GM18505 (cell line): ENCODE data around the gene GUCD1.
"Not testable (repeated sequence)": the region's sequence is repeated elsewhere in the genome, so short reads cannot be mapped to it uniquely, and the experiment has no call there.

Source experiments
- ATAC-seq: cut with Tn5 transposase; IDR thresholded peaks from one replicate; pipeline ENCODE4 v1.9.1; 2021; ENCODE audit not compliant: unreplicated experiment
- POLR2A ChIP-seq: IDR thresholded peaks from 4 replicates; pipeline ENCODE4 v1.6.1; 2011; ENCODE audit warnings: borderline replicate concordance; ENCODE audit not compliant: insufficient read depth, insufficient read length; ENCODE audit errors: extremely low read depth

The GUCD1 gene

DNA sequence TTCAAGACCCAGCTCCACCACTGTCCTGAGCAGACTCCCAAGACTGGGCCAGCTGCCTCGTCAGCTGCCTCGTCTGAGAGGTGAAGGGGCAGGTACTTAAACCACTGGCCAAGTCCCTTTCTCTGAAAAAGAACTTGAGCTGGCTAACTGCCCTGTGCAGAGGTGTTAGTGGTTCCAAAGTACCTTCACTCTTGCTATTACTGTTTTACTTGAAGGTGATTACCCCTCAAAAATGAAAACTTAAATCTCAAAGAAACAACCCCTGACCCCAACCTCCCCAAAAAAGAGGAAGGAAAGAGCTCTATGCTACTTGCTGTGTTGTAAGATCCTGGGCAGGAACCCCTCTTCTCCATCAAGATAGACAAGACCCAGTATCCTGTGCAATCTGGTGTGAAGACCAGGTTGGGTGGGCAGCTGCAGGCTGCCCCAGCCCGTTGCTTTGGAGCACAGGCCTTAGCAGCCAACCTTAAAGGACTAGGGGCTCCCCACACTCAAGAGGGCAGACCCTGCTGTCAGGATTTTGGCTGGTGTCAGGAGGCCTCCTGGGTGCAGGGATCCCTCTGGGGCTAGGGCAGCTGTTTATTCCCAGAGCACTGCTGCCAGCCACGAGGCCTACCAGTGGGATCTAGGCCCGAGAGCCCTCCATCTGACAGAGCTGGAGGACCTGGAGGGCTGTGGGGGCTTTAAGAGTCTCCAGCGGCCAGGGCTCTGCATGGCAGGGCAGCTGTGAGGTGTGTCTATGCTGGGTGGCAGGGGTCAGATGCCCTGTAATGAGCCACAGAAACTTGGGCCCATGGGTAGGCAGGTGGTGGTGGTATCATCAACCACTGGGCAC lies 13.0 kb downstream of the GUCD1 start:
- ATAC-seq = no peak

DNA sequence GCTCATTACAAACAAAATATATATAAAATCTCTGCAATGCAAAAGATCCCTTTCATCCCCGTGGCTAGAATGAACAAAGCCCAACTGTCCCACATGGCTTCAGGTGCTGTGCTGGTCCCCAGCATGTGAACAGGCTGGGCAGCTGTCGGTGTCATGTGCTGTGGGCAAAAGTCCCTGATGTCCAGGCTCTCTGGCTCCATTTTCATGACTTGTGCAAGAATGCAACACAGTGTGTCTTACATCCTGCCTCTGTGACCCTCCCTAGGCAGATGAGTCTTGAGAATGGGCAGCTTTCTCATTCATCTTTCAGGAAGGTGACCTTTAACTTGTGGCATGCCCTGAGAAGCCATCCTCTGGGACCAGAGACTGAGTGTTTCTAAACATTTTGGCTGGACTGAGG lies 14.5 kb downstream of the GUCD1 start:
- ATAC-seq = no peak
- no peak for TF ChIP-seq POLR2A

More for the DNA sequence above, 13.0 kb downstream of the GUCD1 start:
- no peak for TF ChIP-seq POLR2A

DNA sequence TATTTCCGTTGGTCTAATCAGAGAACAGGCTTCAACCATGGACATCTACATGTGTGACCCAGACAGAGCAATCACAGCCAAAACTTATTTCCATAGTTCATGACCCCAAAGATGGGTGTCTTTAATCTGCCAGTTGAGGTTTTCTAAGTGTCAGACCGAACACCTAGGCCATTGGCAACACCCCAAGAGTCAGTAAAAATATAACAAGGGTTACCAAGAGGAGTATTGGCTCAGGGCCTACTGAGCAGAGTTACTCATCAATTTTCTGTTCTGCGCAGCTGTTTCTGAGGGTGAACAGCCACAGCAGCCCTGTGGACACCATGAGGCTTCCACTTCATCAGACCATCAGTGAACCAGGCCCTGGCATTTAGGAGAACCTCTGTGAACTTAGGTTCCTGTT lies 18.8 kb downstream of the GUCD1 start:
- no peak for ATAC-seq
- TF ChIP-seq POLR2A = no peak

DNA sequence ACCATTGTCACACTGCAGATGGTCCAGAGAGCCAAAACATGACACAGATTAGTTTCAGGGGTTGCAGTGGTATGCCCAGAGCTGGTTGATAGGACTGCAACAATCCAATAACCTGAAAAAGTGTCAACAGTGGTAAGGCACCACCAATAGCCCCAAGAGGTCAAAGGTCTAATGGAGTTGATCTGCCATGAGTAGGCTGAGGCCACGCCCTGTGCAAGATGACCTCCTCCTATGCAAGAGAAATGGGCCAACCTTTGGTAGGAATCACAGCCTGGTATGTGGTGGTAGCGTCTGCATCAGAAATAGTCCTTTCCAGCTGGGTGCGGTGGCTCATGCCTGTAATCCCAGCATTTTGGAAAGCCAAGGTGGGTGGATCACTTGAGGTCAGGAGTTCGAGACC lies 19.6 kb downstream of the GUCD1 start:
- no peak for ATAC-seq

DNA sequence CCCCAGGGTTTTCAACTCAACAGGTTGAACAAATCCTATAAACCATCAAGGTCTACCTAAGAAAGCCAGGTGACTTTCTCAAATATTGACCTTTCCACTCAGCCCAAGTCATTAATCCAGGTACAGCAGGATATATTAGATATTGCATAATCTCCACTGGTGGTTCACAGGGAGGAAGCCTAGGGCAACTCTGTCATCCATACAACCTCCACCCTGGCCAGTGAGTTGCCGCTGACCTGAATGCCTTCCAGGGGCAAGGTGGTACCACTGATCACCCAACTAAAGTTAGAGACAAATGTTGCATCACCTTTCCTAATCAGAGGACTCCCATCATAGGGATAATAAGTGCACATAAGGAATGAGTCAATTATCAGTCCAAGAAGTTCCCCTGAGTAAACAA lies 22.9 kb downstream of the GUCD1 start:
- TF ChIP-seq POLR2A = no peak
- no peak for ATAC-seq

More for the DNA sequence above, 19.6 kb downstream of the GUCD1 start:
- TF ChIP-seq POLR2A = no peak

DNA sequence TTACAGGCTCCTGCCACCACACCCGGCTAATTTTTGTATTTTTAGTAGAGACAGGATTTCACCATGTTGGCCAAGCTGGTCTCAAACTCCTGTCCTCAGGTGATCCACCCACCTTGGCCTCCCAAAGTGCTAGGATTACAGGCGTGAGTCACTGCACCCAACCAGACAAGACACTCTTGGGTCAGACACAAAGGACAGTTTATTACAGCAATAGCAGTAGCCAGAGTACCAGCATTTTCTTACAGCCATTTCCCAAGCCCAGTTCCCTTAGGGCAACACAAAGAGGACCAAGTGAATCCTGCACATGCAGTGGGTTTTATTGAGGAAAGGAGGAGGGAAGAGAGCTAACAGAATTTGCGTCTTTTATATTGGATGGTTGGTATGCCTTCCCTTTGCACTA lies 24.0 kb downstream of the GUCD1 start:
- not testable (repeated sequence) for ATAC-seq

DNA sequence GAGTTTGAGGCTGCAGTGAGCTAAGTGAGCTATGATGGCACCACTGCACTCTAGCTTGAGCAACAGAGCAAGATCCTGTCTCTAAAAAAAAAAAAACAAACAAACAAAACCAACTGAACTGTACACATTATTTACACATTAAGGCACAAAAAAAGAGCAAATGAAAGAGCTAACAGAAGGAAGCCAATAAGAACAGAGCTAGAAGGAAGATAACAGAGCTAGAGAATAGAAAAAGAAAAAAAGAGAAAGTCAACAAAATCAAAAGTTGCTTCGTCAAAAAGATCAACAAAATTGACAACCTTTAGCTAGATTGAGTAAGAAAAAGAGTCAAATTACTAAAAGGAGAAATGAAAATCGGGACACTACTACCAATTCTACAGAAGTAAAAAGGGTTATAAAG lies 25.0 kb downstream of the GUCD1 start:
- no peak for TF ChIP-seq POLR2A
- no peak for ATAC-seq

DNA sequence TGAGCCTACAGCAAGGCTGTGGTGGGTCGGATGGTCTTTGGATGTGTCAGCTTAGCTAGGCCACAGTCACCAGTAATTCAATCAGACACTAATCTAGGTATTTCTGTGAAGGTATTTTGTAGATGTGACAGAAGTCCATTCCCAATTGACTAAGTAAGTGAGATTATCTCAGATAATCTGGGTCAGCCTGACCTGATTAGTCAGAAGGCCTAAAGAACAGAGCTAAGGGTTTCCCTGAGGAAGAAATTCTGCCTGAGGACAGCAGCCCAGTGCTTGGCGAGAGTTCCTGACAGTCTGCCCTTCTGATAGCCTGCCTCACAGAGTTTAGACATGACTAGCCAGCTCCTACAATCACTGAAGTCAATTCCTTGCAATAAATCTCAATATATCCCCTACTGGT lies 28.7 kb downstream of the GUCD1 start:
- no peak for TF ChIP-seq POLR2A
- ATAC-seq = no peak

DNA sequence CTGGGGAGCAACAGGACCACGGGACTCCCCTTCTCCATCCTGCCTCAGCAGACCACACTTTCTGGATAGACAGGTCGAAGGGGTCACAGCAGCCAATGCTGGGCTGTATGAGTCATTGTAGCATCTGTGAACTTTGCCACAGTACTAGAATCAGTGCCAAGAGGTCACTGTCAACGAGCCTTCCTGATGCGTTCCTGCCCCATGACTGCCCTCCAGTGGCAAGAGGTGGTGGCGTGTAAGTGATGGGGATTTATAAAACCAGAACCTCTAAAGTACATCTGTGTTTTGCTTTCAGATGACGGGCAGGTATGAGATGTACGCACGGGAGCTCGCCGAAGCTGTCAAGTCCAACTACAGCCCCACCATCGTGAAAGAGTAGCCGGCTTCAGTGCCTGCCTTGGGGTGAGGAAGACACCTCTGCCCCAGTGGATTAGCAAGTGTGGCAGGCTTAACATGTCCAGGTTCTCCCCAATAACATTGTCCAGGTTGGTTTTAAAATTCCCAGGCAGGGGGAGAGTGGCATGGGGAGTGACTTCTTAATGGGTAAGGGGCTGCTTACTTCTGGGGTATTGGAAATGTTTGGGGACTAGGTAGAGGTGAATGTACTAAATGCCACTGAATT lies 29.4 kb downstream of the GUCD1 start:
- ATAC-seq = no peak
- no peak for TF ChIP-seq POLR2A

DNA sequence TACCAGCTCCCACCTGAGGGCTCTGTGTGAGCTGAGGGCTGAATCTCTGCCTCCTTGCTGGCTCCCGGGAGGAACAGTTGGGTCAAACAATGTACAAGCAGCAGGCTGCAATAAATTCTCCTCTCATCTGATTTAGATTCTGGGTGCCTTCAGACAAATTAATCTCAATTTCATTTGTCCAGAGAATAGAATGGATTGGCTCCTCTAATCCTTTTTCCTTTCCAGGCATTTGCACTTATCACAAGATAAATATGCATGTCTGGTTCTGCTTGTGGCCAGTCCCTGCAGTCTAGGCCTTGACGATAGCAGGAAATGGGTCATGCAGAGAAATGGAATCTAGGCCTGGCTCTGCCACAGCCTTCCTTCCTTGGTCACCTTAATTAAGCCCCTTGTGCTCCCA lies 31.1 kb downstream of the GUCD1 start:
- no peak for ATAC-seq
- TF ChIP-seq POLR2A = no peak

DNA sequence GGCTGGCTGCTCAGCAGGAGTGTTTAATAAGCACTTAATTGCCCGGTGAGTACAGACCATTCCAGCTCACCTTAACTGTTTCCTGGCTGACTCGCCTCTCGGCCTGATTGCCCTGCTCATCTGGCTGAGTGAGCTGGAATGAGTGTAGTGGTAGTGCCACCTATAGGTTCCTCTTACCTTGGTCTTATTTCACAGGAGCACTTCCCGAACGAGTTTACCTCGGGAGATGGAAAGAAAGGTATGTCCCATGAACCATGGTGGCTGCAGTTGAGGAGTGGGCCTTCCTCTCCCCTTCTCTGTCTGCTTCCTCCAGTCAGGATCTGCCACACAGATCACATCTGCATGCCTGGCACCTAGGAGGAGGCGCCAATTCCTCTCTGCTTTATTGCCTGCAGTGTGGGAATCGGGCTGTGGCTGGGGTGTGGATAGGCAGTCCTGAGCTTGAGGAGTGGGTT lies 33.1 kb downstream of the GUCD1 start:
- ATAC-seq = no peak
- TF ChIP-seq POLR2A = no peak

DNA sequence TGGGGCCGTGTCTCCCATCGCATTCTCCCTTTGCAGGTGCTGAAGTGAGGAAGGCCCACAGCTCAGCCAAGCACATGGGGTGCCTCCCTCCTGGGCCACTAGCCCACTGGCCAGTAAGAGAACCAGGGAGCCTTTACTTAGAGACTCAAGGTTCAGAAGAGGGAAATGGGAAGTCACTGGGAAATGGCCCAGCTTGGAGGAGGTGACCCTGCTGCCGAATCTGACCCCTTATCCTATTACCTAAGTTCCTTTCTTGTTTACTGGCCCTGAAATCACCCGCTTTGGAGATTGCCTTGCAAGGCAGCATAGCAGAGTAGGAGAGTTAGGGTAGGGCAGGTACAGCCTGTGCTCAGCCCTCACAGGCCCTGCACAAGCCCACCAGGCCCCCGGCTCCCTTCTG lies 35.4 kb downstream of the GUCD1 start:
- TF ChIP-seq POLR2A = no peak
- ATAC-seq = no peak

DNA sequence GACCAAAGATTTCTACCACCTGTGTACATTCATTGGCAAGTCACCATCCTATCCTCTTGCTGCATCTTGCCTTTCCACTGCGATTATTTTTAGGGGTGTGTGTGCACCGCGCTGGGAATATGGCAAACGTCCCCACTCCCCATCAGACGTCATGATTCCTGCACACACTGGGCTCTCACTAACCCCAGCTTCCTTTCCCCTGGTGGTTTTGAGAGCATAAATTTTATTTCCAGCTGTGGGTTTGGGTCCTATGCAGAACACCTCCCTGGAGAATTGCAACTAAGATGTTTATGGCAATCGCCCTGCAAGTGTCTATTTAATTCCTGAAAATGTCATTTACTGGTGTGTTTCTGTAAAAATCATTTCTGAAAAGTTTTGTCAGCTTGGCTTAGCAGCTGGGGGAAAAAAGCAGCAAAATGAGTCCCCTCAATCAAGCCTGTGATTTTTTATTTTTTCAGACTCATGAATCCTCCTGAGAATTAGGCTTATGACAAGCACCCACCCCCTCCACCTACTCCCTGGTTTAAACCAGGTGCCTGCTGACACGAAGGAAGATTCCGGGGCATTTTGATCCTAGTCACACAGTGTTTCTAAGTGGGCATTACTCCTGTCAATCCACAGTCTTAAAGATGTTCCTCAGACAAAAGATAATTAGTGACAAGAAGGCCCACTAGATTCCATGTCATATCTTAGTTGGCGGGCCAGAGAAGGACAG lies 36.0 kb downstream of the GUCD1 start:
- TF ChIP-seq POLR2A = no peak
- no peak for ATAC-seq

DNA sequence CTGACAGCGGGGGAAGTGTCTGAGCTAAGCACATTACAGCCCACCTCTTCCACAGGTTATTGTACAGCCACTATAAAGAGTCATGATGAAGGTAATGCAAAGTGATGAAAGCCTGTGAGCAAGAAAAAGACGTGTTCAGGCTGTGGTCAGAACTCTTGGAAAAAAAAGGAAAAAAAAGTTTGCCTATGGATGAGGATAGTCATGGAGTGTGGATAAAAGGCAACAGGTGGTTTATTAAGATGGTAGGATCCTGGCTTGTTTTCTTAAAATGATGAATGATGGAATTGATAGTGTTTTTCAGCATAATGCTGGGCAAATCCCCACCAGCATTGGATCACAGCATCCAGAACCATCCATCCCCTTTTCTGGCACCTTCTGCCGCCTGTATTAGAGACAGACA lies 36.7 kb downstream of the GUCD1 start:
- ATAC-seq = no peak
- TF ChIP-seq POLR2A = no peak

DNA sequence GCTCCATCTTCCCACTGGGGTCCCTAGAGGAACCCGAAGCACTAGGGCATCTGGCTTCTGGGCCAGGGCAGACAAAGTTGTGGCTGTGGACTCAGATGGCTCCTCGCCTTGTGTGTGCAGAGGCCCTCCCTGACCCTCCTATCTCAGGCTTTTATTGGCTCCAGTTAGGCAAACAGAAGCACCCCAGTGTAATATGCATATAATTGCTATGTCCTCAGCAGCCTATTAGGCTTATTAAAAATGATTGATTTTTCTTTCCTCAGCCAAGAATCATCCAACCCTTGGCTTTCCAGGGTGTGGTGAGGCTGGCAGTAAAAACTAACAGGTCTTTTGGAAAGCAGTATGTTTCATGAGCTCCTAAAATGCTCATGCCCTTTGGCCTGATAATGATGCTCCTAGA lies 37.5 kb downstream of the GUCD1 start:
- TF ChIP-seq POLR2A = no peak
- no peak for ATAC-seq

DNA sequence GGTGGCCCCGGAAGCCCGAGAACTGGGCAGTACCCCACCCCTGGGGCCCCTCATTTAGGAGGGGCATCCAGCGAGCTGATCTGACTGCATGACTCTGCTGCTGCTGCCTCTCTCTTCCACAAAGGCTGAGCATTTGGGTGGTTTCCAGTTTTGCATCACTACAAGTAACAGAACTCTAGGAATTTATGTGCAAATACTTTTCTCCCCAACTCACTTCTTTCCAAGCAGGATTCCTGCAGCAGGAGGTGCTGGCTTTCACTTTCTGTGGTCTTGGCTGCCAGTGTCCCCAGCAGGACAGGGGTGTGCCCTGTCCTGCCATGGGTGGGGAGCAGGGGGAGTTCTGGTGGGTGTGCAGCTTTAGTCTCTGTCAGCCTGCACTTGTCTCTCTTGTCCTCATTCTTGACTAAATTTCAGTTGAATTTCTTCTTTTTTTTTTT lies 38.6 kb downstream of the GUCD1 start:
- ATAC-seq = no peak
- TF ChIP-seq POLR2A = no peak
